Lower lobe of right lung (tissue), 2 donors: ENCODE data around the gene AMFR. TPM values are rescaled to one million over a fixed set of nuclear protein-coding genes. Genes with fewer than 3 reads are reported as not detected.

Source experiments
- ATAC-seq, 2 donors: fragments of 200-7000 bp; cut with Tn5 transposase; one replicate each; pipeline ENCODE4 v1.9.1; 2020 to 2022; ENCODE audit warnings: mild to moderate bottlenecking in 2 of 2, moderate library complexity in 2 of 2
- DNase-seq: peaks from one replicate; pipeline ENCODE4 v3.0.0-alpha.2; 2020
- H3K27ac ChIP-seq: fragments of 200-600 bp; one replicate; pipeline ENCODE4 v1.8.0; 2022
- H3K27me3 ChIP-seq: fragments of 200-600 bp; one replicate; pipeline ENCODE4 v1.8.0; 2022; ENCODE audit warnings: low read depth
- H3K36me3 ChIP-seq: fragments of 200-600 bp; one replicate; pipeline ENCODE4 v1.8.0; 2022; ENCODE audit warnings: mild to moderate bottlenecking
- H3K4me1 ChIP-seq: fragments of 200-600 bp; one replicate; pipeline ENCODE4 v1.8.0; 2022
- H3K4me3 ChIP-seq: fragments of 200-600 bp; one replicate; pipeline ENCODE4 v1.8.0; 2022; ENCODE audit warnings: mild to moderate bottlenecking
- H3K9me3 ChIP-seq: fragments of 200-600 bp; one replicate; pipeline ENCODE4 v1.8.0; 2022
- CTCF ChIP-seq: fragments of 200-600 bp; IDR thresholded peaks from one replicate; pipeline ENCODE4 v1.8.0; 2022; ENCODE audit warnings: antibody characterized with exemption, mild to moderate bottlenecking
- intact Hi-C: fragments of 100-400 bp; cut with DNase I; formaldehyde crosslinking; loops from one replicate; pipeline ENCODE4 v1.11.0; 2022
- total RNA-seq: library from RNA; stranded (reverse); fragmentation: NEBNext Ultra II Directional; extraction: Animal tissue kit (Norgen Biotek cat#: 25700); gene quantifications from one replicate; pipeline ENCODE4 v1.2.1, GENCODE V29; 2021
- donor health status: DM: no; HTN: yes; CAD: no; lungs with severe emphysema.

The AMFR gene
- total RNA-seq, 1 donor from 2014 or later = 90.4 TPM

GRCh38 chr16:56369202-56369601 is 56.1 kb downstream of the AMFR start:
- no peak for TF ChIP-seq CTCF
- ATAC-seq (no peak), DNase-seq (no peak)
- Histone ChIP-seq H3K27me3 (no peaks in the 10 kb centered on the region), H3K4me3 (no peak overlapping the region), H3K36me3 (peaks cover 69% of the 10 kb centered on the region), H3K4me1 (peaks cover 18% of the 10 kb centered on the region), H3K9me3 (no peaks in the 10 kb centered on the region), H3K27ac (no peak overlapping the region)
- intact Hi-C loops = no loop called here

- intact Hi-C loops = no loop called here
- no peaks in the 10 kb centered on the region for H3K9me3 ChIP-seq
- no peak overlapping the region for H3K27ac ChIP-seq
- DNase-seq (no peak), ATAC-seq (no peak)
- peaks cover 18% of the 10 kb centered on the region for H3K4me1 ChIP-seq
- H3K4me3 ChIP-seq = no peak overlapping the region
- no peak for TF ChIP-seq CTCF
- H3K36me3 ChIP-seq = peaks cover 71% of the 10 kb centered on the region
- H3K27me3 ChIP-seq = no peaks in the 10 kb centered on the region
Observed at GRCh38 chr16:56368545-56368944, 56.8 kb downstream of the AMFR start.

GRCh38 chr16:56367764-56368163 is 57.6 kb downstream of the AMFR start:
- peaks cover 71% of the 10 kb centered on the region for H3K36me3 ChIP-seq
- no peak overlapping the region for H3K27ac ChIP-seq
- ATAC-seq (no peak), DNase-seq (no peak)
- no peak for TF ChIP-seq CTCF
- peaks cover 18% of the 10 kb centered on the region for H3K4me1 ChIP-seq
- H3K27me3 ChIP-seq = no peaks in the 10 kb centered on the region
- no peak overlapping the region for H3K4me3 ChIP-seq
- intact Hi-C loops = no loop called here
- no peaks in the 10 kb centered on the region for H3K9me3 ChIP-seq

- DNase-seq (no peak), ATAC-seq (no peak)
- H3K27ac ChIP-seq = no peak overlapping the region
- peaks cover 18% of the 10 kb centered on the region for H3K4me1 ChIP-seq
- no peak for TF ChIP-seq CTCF
- H3K27me3 ChIP-seq = no peaks in the 10 kb centered on the region
- H3K9me3 ChIP-seq = no peaks in the 10 kb centered on the region
- intact Hi-C loops = no loop called here
- H3K36me3 ChIP-seq = peaks cover 77% of the 10 kb centered on the region
- no peak overlapping the region for H3K4me3 ChIP-seq
Observed at GRCh38 chr16:56366945-56367344, 58.4 kb downstream of the AMFR start.

GRCh38 chr16:56365552-56365951 is 59.8 kb downstream of the AMFR start:
- Histone ChIP-seq H3K27me3 (no peaks in the 10 kb centered on the region), H3K36me3 (peaks cover 87% of the 10 kb centered on the region), H3K4me3 (no peak overlapping the region), H3K4me1 (peaks cover 6% of the 10 kb centered on the region), H3K9me3 (no peaks in the 10 kb centered on the region), H3K27ac (no peak overlapping the region)
- no peak for ATAC-seq
- DNase-seq = no peak
- TF ChIP-seq CTCF = no peak
- intact Hi-C loops = no loop called here

- H3K36me3 ChIP-seq = peaks cover 85% of the 10 kb centered on the region
- intact Hi-C loops = no loop called here
Observed at GRCh38 chr16:56364865-56365264, 60.5 kb downstream of the AMFR start.

More at GRCh38 chr16:56364865-56365264, 60.5 kb downstream of the AMFR start:
- DNase-seq = no peak
- no peaks in the 10 kb centered on the region for H3K4me1 ChIP-seq
- no peaks in the 10 kb centered on the region for H3K9me3 ChIP-seq
- H3K27me3 ChIP-seq = no peaks in the 10 kb centered on the region
- no peak overlapping the region for H3K4me3 ChIP-seq
- no peak overlapping the region for H3K27ac ChIP-seq
- TF ChIP-seq CTCF = no peak
- no peak for ATAC-seq
